Activated gamma-delta T cell (primary cell): ENCODE measurements around the gene SATB1.
"Not testable (repeated sequence)": the region's sequence is repeated elsewhere in the genome, so short reads cannot be mapped to it uniquely, and the experiment has no call there.

Experiments used
- DNase-seq: peaks from one replicate; lab custom pipeline; 2025; lab: John Stamatoyannopoulos, UW

Gene SATB1

DNA sequence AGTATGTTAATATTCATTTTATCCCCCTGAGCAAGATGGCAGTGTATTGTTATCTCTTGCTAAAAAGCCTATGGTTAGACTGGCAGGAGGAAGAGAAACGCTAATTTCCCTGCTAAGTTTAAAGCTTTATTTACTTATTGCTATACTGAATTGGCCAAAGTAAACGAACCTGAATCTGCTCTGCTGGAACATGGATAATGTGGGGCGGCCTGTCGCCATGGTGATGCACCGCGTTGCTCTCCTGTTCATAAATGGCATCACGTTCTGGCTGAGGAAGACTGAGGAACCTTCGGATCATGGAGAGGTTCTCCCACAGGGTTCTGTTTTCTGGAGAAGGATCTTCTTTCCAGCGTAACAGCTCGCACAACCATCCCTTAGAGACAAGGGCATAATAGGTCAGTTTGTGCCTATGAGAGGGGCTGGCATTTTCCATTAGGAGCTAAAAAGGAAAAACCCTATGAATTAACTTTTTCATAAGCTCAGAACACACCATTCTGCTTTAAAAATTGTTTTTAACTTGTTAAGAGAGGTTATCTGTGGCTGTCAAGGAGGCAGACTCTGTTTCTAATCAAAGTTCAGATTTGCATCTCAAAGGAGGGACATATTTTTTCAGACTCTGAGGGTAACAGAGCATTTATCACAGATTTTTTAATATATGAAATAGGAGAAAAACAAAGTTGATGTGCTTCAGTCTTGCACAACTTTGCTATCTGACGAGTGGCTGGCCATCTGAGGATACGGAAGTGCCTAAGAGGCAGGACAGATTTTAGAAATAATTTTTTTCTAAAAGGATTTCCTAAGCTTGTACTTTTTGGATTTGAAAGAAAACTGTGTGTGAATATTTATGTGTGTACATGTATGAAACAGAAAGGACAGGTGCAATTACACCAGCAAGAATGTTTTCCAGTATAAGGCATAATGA is 73.1 kb downstream of the SATB1 start:
- DNase-seq = no peak

DNA sequence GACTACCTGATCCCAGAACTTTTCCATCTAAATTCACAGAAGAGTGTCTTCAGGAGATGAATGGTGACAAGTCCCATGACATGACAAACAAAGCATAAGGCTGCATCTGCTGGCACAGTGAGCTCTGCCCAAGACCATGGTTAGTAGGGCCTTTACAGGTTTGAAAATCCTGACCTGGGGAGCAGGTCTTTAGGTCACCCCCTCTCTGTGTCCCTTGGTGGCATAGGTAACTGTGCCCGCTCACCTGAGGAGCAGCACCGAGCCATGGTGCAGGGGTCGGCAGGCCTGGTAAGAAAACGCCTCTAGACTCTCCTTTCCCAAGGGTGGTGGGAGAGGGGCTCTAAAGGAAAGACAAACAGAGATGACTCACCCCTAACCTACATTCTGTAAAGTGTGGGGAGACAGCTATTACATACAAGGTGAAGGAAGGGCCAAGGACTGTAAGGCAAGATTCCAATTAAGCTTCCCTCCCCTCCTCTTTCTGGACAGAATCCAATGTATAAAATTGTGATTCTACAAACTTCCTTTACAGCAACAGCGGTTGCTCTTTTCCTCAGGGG is 74.0 kb downstream of the SATB1 start:
- DNase-seq = no peak

DNA sequence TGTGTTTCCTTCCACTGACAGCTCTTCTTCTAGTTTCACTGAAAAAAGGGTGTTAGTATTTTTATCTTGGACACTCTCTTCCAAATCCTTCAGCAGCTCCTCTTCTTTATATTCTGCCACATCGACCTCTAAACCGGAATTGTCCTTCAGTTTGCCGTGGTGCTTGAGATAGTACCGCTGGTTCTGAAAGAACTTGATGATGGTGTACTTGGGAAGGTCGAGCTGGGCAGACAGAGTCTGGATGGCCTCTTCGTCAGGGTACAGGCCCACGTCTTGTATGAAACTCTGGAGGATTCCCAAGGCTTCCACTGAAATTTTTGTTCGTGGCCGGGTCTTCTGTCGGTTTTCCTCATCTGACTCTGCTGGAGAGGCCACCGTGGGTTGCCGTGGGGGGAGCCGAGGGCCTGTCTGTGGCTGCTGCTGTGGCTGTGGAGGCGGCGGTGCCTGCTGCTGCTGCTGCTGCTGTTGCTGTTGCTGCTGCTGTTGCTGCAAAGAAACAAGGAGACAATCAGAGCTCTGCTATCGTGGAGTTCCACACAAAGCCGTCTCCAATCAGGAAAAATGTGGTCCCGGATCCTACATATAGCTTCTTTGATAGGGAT is 75.8 kb downstream of the SATB1 start:
- DNase-seq = no peak

DNA sequence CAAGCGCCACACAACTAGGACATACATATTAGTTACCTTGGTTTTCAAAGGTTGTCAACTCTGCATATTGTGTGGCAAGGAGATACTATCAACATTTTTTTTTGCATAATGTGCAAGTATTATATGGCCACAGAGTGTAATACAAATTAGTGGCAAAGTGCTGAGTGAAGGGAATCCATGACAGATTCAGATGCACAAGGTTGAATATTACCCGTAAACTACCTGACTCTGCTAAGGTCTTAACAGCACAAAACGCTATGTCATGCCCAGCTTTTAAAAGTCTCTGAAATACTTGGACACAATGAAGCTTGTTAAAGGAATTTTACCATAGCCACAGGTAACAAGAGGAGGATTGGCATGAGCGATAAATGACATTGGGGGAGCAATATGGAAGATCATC is 79.0 kb downstream of the SATB1 start:
- DNase-seq = no peak

DNA sequence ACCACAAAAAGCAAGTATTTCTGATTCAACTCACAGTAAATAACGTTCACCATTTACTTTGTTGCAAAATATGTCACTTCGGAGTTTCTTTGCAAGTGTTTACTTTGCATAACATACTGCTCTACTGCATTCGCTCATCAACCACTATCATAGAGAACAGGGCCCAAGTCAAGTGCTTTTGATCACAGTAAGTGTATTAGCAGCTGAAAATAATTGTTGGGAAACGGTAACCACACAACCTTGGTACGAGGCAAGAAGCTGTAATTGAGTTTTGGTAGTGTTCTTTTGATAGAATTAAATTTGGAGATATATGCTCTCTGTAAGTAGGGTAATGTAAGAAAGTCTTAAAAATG is 80.1 kb downstream of the SATB1 start:
- no peak for DNase-seq

DNA sequence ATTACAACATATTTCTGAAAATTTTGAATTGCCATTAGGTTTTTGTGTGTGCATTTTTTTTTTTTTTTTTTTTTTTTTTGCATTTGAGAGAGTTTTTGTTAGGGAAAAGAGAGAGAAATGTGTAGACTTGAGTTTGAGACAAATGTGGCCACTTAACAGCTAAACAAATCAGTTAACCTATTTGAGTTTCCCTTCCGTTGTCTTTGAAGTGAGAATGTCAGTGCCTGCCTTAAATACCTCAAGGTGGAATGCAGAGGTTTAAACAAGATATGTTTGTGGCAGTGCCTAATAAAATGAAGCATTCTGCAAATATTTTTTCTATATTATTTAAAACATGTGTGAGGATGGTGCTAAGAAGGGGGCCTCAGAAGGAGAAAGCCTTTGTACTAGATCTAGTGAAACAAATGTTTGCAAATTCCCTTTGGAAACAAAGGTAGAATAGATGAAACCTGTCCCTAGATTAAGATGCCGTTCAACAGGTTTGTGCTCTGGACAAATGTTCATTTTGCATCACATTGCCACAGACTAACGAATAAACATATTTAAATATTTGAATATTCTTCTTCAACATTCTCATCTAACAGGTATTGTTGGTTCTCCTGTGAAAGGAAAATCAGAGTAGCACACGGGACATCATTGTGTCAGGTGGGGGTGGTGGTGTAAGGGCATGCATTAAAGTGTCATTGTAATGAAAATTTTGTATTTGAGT is 80.7 kb downstream of the SATB1 start:
- DNase-seq = no peak

DNA sequence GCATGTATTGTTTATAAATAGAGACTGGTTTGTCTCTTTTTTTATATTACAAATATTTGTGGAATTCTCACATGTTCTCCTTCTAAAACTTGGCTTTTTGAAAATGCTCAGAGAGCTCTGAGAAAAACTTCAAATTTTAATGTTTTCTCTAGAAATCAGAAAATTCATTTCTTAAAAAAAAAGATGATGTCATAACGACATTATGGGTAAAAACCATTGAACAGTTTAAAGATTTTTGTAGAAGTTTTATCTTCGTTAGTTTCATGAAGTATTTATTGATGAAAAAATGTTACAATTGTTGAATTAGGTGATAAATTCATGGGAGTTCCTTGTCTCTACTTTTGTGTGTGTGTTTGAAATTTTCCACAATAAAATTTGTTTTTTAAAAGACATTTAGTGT is 81.3 kb downstream of the SATB1 start:
- no peak for DNase-seq

DNA sequence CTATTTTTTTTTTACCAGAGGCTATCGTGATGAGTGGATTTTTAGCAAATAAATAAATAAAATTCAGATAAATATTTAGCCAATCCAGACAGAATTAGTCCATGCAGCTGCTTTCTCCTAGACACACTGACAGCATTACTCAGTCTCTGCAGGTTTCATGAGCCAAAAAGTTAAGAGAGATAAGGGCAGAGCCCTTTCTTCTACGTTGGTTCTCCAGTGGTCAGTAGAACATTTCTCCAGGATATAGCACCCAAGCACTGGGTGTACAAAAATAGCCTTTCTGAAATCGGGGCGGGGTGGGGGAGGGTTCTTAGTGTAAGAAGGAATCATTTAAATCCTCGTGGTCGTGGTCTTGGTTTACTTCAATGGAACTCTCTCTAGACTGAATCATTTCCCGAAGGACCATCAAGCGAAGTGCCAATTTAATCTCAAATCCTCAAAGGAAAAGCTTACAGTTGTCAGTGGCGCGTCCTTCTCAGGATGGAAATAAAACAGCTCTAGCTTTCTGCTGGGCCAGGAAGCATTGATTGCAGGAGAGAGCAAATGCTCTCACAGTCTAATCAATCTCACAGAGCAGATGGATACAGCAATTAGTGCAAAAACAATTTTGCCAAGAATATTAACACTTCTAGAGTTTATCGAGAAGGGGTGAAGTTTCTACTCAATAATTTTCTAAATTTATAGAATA is 86.2 kb downstream of the SATB1 start:
- no peak for DNase-seq

DNA sequence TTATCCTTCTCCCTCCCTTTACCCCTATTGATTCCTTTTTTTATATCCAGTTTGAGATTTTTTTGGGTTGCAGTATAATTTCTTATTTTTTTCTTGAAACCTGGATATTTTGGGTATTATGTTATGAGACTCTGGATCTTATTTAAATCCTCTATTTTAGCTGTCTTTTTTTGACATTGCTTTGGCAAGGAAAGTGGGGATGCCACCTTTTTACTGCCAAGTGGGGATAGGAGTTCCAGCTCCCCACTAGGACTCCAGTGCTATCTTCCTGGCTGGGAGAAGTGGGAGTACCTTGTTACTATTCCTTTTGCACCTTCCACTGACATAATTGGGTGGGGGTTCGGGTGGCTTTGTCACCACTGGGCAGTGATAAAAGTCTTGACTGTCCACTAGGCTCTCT is 87.9 kb downstream of the SATB1 start:
- DNase-seq = no peak

DNA sequence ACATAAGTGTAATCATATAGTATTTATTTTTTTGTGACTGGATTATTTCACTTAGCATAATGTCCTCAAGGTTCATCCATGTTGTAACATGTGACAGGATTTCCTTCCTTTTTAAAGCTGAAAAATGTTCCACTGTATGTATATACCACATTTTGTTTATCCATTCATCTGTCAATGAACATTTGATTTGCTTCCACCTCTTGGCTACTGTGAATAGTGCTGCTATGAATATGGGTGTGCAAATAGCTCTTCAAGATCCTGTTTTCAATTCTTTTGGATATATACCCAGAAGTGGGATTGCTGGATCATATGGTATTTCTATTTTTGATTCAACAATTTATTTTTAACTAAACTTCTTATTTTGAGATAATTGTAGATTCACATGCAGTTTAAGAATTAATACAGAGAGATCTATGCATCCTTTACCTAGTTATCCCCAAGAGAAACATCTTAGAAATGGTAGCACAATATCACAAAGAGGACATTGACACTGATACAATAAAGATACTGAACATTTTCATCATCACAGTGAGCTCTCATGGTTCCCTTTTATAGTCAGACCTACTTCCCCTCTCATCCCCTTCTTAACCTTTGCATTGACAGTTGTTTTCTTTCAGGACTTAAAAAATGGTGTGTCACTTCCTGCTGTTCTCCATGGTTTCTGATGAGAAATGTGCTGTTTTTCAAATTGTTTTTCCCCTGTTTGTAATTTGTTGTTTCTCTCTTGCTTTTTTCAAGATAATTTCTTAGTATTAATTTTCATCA is 90.1 kb downstream of the SATB1 start:
- no peak for DNase-seq

DNA sequence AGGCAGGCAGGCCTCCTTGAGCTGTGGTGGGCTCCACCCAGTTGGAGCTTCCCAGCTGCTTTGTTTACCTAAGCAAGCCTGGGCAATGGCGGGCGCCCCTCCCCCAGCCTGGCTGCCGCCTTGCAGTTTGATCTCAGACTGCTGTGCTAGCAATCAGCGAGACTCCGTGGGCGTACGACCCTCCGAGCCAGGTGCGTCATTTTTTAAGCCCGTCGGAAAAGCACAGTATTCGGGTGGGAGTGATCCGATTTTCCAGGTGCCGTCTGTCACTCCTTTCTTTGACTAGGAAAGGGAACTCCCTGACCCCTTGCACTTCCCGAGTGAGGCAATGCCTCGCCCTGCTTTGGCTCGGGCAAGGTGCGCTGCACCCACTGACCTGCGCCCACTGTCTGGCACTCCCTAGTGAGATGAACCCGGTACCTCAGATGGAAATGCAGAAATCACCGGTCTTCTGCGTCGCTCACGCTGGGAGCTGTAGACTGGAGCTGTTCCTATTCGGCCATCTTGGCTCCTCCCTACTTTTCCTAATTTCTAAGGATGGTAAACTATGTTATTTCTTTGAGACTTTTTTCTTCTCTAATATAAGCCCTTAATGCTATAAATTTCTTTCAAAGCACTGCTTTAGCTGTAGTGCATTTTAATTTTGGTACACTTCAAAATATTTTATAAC is 94.2 kb downstream of the SATB1 start:
- not testable (repeated sequence) for DNase-seq

DNA sequence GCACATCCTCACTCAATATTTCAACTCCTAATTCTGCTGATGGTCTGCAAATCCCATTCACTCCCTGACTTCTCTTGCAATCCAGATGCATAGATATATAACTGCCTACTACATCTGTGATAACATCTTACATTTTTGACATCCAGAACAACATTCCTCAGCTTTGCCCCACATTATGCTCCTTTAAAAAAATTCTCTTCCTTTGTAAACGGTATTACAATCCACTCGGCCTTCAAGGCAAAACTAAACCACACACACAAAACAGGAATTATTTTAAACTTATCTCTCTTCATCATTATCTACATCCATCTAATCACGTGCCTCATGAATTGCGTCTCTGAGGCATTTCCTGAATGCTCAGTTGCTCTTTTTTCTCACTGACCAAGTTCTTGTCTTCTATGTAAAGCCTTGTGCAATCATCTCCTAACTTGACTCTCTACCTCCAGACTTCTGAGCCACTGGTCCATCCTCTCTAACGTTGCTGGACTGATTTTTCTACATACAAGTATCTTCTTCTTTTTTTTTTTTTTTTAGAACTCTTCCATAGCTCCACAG is 117.0 kb downstream of the SATB1 start:
- no peak for DNase-seq

DNA sequence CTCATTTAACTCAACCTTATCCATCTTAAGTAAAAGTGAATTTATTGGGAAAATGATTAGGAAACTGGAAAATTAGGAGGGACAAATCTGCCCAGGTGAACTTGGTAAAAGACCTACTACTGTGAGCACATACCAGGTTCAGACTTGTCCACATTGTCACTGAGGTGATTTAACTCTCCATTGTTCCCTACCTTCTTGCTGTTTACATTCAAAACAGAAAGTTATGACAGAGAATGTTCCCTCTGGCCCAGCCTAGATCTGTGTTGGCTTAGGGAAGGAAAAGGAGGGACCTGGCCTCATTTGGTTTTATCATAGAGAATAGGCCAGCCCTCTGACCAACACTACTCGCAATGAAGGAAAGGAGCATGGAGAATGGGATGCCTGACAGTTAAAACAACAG is 117.6 kb downstream of the SATB1 start:
- no peak for DNase-seq

DNA sequence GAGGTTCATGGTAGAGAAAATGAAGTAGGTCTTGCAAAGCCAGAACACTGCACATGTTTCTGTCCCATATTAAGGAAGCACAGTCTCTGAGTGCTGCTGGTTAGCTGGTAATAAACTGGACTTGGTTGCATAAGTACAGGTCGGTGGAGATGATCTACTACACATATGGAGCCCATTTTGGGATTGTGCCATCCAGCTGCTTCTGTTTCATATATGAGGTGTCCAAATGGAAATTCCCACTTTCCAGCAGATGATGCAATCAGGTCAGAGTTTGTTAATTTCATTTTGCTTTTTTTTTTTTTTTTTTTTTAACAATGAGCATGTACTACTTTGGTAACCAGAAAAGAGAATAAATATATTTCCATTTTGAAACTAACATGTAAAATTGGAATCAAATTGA is 122.6 kb downstream of the SATB1 start:
- no peak for DNase-seq

DNA sequence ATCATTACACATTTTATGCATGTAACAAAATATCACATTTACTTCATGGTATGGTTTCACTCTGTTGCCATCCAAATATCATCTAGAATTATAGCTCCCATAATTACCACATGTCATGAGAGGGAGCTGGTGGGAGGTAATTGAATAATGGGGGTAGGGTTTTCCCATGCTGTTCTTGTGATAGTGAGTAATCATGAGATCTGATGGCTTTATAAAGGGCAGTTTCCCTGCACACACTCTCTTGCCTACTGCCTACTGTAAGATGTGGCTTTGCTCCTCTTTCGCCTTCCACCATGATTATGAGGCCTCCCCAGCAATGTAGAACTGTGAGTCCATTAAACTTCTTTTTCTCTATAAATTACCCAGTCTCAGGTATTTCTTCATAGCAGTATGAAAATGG is 123.4 kb downstream of the SATB1 start:
- no peak for DNase-seq

DNA sequence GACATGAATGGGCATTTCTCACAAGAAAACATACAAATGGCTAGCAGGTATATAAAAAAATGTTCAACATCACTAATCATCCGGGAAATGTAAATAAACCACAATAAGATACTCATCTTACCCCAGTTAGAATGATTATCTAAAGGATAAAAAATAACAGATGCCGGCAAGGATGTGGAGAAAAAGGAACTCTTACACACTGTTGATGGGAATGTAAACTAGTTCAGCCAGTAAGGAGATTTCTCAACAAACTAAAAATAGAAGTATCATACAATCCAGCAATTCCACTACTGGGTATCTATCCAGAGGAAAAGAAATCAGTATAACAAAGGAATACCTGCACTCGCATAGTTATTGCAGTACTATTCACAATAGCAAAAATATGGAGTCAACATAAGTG is 124.2 kb downstream of the SATB1 start:
- DNase-seq = no peak

DNA sequence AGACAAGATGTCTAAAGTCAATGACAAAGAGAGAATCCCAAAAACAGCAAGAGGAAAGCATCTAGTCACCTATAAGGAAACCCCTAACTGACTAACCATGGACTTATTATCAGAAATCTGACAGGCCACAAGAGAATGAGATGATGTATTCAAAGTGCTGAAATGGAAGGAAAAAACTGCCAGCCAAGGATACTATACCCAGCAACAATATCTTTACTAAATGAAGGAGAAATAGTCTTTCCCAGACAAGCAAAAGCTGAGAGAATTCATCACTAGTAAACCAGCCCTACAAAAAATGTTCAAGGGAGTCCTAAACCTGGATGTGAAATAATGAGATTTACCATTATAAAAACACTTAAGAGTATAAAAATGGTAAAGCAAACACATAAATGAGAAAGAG is 128.0 kb downstream of the SATB1 start:
- no peak for DNase-seq
